Naive thymus-derived CD4-positive, alpha-beta T cell (primary cell): Measurements from ENCODE around the gene KYAT1. TPM values are rescaled to one million over a fixed set of nuclear protein-coding genes. Genes with fewer than 3 reads are reported as not detected.

Experiments
- ATAC-seq: fragments of 150-1000 bp; cut with Tn5 transposase; 2 replicates; pipeline ENCODE4 v1.10.0; 2021; ENCODE audit warnings: mild to moderate bottlenecking, moderate library complexity
- CTCF ChIA-PET: fragments of 350-600 bp; sonication (Branson Sonifier 250); formaldehyde crosslinking; loops from one replicate; lab custom pipeline; 2021; ENCODE audit warnings: antibody characterized with exemption; lab: Charles Lee
- POLR2A ChIA-PET: fragments of 350-600 bp; sonication (Branson Sonifier 250); formaldehyde crosslinking; loops from one replicate; lab custom pipeline; 2021; ENCODE audit warnings: antibody characterized with exemption, inconsistent platforms; lab: Charles Lee
- DNase-seq, 9 donors: peaks; one replicate each; pipeline versions ENCODE4 v3.0.0 to v3.0.0-alpha.2; 2020 to 2022; ENCODE audit warnings: mixed read lengths in 1 of 9
- H3K27ac ChIP-seq: one replicate; pipeline ENCODE4 v1.7.0; 2013; ENCODE audit warnings: mild to moderate bottlenecking, low read depth, low read length, moderate library complexity
- H3K27me3 ChIP-seq, 2 donors: one replicate each; pipeline ENCODE4 v1.7.0; 2013; ENCODE audit warnings: low read length in 2 of 2, mild to moderate bottlenecking in 2 of 2, moderate library complexity in 2 of 2; ENCODE audit not compliant: control insufficient read depth in 2 of 2, insufficient read depth in 2 of 2
- H3K36me3 ChIP-seq, 3 experiments: 1 replicate in 2 of 3; 2 replicates in 1 of 3; pipeline ENCODE4 v1.7.0; 2013; ENCODE audit warnings: low read length in 3 of 3, mild to moderate bottlenecking in 3 of 3, moderate library complexity in 1 of 3; ENCODE audit not compliant: insufficient read depth in 3 of 3, control insufficient read depth in 2 of 3
- H3K4me1 ChIP-seq, 2 donors: one replicate each; pipeline ENCODE4 v1.7.0; 2013; ENCODE audit warnings: low read length in 2 of 2, mild to moderate bottlenecking in 2 of 2, moderate library complexity in 1 of 2; ENCODE audit not compliant: control insufficient read depth in 2 of 2, insufficient read depth in 2 of 2
- H3K4me3 ChIP-seq: 2 replicates; pipeline ENCODE4 v1.7.0; 2013; ENCODE audit warnings: mild to moderate bottlenecking, low read length
- H3K9me3 ChIP-seq, 3 experiments: 1 replicate in 2 of 3; 2 replicates in 1 of 3; pipeline ENCODE4 v1.7.0; 2013; ENCODE audit warnings: low read length in 3 of 3; ENCODE audit not compliant: control insufficient read depth in 2 of 3
- H3K27ac Mint-ChIP-seq, 9 donors: one replicate each; pipeline ENCODE4 v1.8.0; 2020 to 2022; ENCODE audit warnings: mixed read lengths in 9 of 9, mild to moderate bottlenecking in 8 of 9, moderate library complexity in 5 of 9, inconsistent platforms in 2 of 9
- H3K27me3 Mint-ChIP-seq, 5 donors: one replicate each; pipeline ENCODE4 v1.8.0; 2021 to 2022; ENCODE audit warnings: mixed read lengths in 5 of 5, mild to moderate bottlenecking in 1 of 5
- H3K36me3 Mint-ChIP-seq, 5 donors: one replicate each; pipeline ENCODE4 v1.8.0; 2020 to 2022; ENCODE audit warnings: mixed read lengths in 5 of 5, mild to moderate bottlenecking in 3 of 5, inconsistent platforms in 1 of 5
- H3K4me1 Mint-ChIP-seq, 7 donors: one replicate each; pipeline ENCODE4 v1.8.0; 2020 to 2022; ENCODE audit warnings: mixed read lengths in 7 of 7, mild to moderate bottlenecking in 3 of 7, inconsistent platforms in 1 of 7
- H3K4me3 Mint-ChIP-seq, 10 donors: one replicate each; pipeline ENCODE4 v1.8.0; 2020 to 2022; ENCODE audit warnings: mild to moderate bottlenecking in 10 of 10, mixed read lengths in 10 of 10, moderate library complexity in 6 of 10, inconsistent platforms in 2 of 10
- H3K9me3 Mint-ChIP-seq, 11 donors: one replicate each; pipeline ENCODE4 v1.8.0; 2020 to 2022; ENCODE audit warnings: mixed read lengths in 11 of 11, mild to moderate bottlenecking in 4 of 11, inconsistent platforms in 1 of 11, moderate library complexity in 1 of 11
- intact Hi-C, 2 donors: fragments of 100-400 bp; cut with micrococcal nuclease; formaldehyde crosslinking; loops; one replicate each; pipeline ENCODE4 v1.15.1; 2023
- polyA plus RNA-seq, 2 donors: library from polyadenylated mRNA; unstranded; fragments of 300-500 nt; fragmentation: Illumina TruSeq; gene quantifications; one replicate each; pipeline ENCODE4 v1.2.3, GENCODE V29; 2021
- total RNA-seq, 6 experiments: library from RNA in 5 of 6; stranded (reverse) in 5 of 6; gene quantifications; 1 replicate in 5 of 6; 2 replicates in 1 of 6; pipeline ENCODE4 v1.2.3 and lab custom pipeline; 2021 to 2026

KYAT1 gene
- total and polyA plus RNA-seq, 7 experiments from 2014 or later: 7.2 to 18.2 (median 14.2) TPM

DNA sequence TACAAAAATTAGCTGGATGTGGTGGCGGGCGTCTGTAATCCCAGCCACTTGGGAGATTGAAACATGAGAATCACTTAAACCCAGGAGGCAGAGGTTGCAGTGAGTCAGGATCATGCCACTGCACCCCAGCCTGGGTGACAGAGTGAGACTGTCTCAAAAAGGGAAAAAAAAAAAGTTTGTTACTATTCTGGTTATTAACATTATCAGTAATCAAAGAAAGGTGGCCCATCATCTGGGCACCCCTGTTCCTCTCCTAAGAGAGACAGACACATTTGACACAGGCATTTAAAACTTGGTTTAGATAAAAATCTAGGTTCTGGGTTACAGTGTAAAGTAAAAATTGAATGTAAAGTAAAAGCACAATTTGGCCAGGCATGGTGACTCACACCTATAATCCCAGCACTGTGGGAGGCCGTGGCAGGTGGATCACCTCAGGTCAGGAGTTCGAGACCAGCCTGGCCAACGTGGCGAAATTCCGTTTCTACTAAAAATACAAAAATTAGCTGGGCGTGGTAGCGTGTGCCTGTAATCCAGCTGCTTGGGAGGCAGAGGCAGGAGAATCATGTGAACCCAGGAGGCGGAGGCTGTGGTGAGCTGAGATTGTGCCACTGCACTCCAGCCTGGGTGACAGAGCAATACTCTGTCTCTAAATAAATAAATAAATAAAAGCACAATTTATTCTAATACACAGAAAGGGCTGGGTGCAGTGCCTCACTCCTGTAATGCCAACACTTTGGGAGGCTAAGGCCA, 22.3 kb upstream of the KYAT1 start:
- intact Hi-C loops: loop anchor here (2.0 to 5.0 kb wide), 4 partner anchors 43 to 352 kb away; partner anchors contain the start of genes DOLK (in 1 of the 2), MIGA2 (in 1 of the 2), NUP188 (in 1 of the 2) and SET (in 1 of the 2)
- POLR2A ChIA-PET: interaction anchor here (0.6 to 3.7 kb wide), 7 partner anchors 13 to 536 kb away, joined by 3 to 48 read pairs (median 5); no protein-coding TSS in a partner anchor
- H3K4me3 Mint-ChIP-seq: peak overlapping the region in 9 of 10 donors; percentile 12 to 84 (median 32)

DNA sequence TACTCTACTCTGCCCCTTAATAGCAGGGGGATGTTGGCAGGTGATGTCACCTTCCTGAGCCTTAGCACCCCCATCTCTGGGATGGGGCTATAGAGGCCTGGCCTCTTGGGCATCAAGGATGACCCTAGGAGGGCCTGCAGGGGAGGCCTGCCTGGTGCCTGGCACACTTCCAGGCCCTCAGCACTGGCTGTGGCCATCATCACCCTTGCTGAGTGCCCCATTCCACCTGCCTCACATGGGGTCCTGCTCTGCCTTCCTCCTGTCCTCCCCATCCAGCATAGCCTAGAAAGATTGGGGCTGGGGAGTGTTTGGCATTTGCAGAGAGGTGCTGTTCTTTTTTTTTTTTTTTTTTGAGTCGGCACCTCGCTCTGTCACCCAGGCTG, 21.3 kb upstream of the KYAT1 start:
- intact Hi-C loops: loop anchor here (2.0 to 5.0 kb wide), 4 partner anchors 44 to 351 kb away; partner anchors contain the start of genes DOLK (in 1 of the 2), MIGA2 (in 1 of the 2), NUP188 (in 1 of the 2) and SET (in 1 of the 2)
- Histone ChIP-seq H3K27ac (peak overlapping the region; percentile 89), H3K27me3 (no peaks in the 10 kb centered on the region), H3K4me3 (peak overlapping the region; percentile 55), H3K4me1 (peaks cover 59% of the 10 kb centered on the region in 2 donors), H3K36me3 (peaks cover 6 to 13% (median 7%) of the 10 kb centered on the region in 3 experiments), H3K9me3 (no peaks in the 10 kb centered on the region)
- Mint-ChIP-seq H3K27me3 (no peaks in the 10 kb centered on the region), H3K4me1 (peaks cover 29 to 84% (median 68%) of the 10 kb centered on the region in 7 donors), H3K27ac (peak overlapping the region; percentile 85 to 98 (median 96)), H3K4me3 (peak overlapping the region; percentile 76 to 87 (median 84)), H3K36me3 (peaks cover 5 to 23% (median 13%) of the 10 kb centered on the region in 5 donors), H3K9me3 (no peaks in the 10 kb centered on the region)
- POLR2A ChIA-PET: interaction anchor here (0.6 to 3.7 kb wide), 13 partner anchors 10 to 535 kb away, joined by 3 to 48 read pairs (median 4); partner anchors contain the start of genes KYAT1, LRRC8A and PHYHD1
- peak in 1 of 9 donors; percentile 23 for DNase-seq
- ATAC-seq: no peak
- CTCF ChIA-PET: interaction anchor here (1.2 kb wide), 1 partner anchor 22 kb away, joined by 3 read pairs; no protein-coding TSS in a partner anchor

More for the DNA sequence above, 22.3 kb upstream of the KYAT1 start:
- H3K27ac ChIP-seq: peak overlapping the region; percentile 89
- Mint-ChIP-seq H3K27ac (peak overlapping the region; percentile 85 to 98 (median 96)), H3K4me1 (peaks cover 24 to 79% (median 63%) of the 10 kb centered on the region in 7 donors), H3K9me3 (no peaks in the 10 kb centered on the region), H3K27me3 (no peaks in the 10 kb centered on the region), H3K36me3 (peaks cover 9 to 24% (median 16%) of the 10 kb centered on the region in 5 donors)
- peaks cover 49 to 53% of the 10 kb centered on the region in 2 donors for H3K4me1 ChIP-seq
- DNase-seq (no peak), ATAC-seq (no peak)
- CTCF ChIA-PET: interaction anchor here (1.2 kb wide), 1 partner anchor 21 kb away, joined by 3 read pairs; no protein-coding TSS in a partner anchor
- H3K36me3 ChIP-seq: peaks cover 10 to 23% (median 17%) of the 10 kb centered on the region in 3 experiments
- no peaks in the 10 kb centered on the region for H3K27me3 ChIP-seq
- no peak overlapping the region for H3K4me3 ChIP-seq
- no peaks in the 10 kb centered on the region for H3K9me3 ChIP-seq

DNA sequence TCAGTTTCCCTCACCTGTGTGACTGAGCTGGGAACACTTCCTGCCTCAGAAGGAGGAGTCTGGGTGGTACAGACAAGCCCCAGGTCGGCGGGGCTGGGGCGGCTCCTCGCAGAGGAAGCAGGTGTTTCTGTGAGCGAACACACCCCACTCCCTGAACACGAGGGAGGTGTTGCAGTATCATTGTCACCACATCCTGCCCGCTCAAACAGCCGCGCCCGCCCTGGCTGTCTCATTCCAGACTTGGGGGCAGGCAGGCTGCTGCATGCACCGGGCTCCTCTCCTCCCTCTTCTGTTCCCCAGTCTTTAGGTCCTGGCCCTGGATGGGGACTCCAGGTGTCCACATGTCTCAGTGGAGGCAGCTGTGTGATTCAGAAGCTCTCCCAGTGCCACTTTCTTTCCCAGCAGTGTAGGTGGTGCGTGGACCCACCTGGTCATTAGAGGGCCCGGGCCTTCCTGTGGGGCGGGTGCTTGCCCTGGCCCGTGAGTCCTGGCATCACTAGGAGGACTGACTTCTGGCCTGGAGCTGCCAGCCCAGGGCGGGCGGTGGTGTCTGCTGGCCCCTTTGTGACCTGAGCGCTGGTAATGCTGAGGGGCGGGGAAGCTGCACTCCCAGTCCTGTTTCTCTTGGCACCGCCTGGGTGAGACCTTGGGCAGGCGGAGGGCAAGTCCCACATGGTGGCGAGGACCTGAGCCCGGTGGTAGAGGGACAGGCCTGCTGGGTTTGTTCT, 20.8 kb upstream of the KYAT1 start:
- no peaks in the 10 kb centered on the region for H3K27me3 ChIP-seq
- peak overlapping the region; percentile 89 for H3K27ac ChIP-seq
- peaks cover 32 to 84% (median 73%) of the 10 kb centered on the region in 7 donors for H3K4me1 Mint-ChIP-seq
- DNase-seq: peak; percentile 61 to 93 (median 90)
- no peaks in the 10 kb centered on the region for H3K27me3 Mint-ChIP-seq
- ATAC-seq: peak; percentile 95
- peak overlapping the region; percentile 85 to 98 (median 96) for H3K27ac Mint-ChIP-seq
- peak overlapping the region; percentile 76 to 87 (median 84) for H3K4me3 Mint-ChIP-seq
- H3K36me3 Mint-ChIP-seq: peaks cover 4 to 22% (median 7%) of the 10 kb centered on the region in 5 donors
- H3K4me1 ChIP-seq: peaks cover 64 to 65% of the 10 kb centered on the region in 2 donors
- intact Hi-C loops: loop anchor here (1.0 to 5.0 kb wide), 12 partner anchors 9 to 531 kb away; partner anchors contain the start of genes DOLK (in 2 of the 2), LRRC8A (in 2 of the 2), MIGA2 (in 2 of the 2) and NUP188 (in 2 of the 2)
- CTCF ChIA-PET: interaction anchor here (1.4 kb wide), 3 partner anchors 20 to 38 kb away, joined by 3 to 5 read pairs (median 4); partner anchors contain the start of genes KYAT1 and LRRC8A
- H3K9me3 ChIP-seq: no peaks in the 10 kb centered on the region
- peak overlapping the region; percentile 55 for H3K4me3 ChIP-seq
- no peaks in the 10 kb centered on the region for H3K9me3 Mint-ChIP-seq
- H3K36me3 ChIP-seq: peaks cover under 1 to 8% (median 1%) of the 10 kb centered on the region in 3 experiments
- POLR2A ChIA-PET: interaction anchor here (0.5 to 3.7 kb wide), 16 partner anchors 10 to 875 kb away, joined by 3 to 48 read pairs (median 4); partner anchors contain the start of genes ENDOG, KYAT1, LRRC8A and PHYHD1

DNA sequence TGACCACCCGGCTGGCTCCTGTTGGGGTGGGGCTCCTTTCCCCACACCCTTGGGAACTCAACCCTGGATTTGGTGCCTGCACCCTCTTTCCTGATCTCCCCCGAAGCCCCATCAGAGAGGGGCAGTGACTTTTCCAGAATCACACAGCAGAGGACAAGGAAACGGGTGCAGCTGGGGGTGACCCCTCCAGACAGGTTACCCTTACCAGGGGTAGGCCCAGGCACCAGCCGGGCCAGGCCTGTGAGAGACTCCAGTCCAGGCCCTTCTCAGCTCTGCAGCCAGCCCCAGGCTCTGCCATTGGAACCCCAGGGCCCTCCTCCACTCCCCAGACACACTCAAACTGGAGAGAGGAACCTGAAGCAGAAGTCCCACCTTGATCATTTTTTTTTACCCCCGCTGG, 20.1 kb upstream of the KYAT1 start:
- Histone ChIP-seq H3K4me1 (peaks cover 65 to 72% of the 10 kb centered on the region in 2 donors), H3K9me3 (no peaks in the 10 kb centered on the region), H3K27me3 (no peaks in the 10 kb centered on the region), H3K4me3 (peak overlapping the region; percentile 44), H3K27ac (peak overlapping the region; percentile 89), H3K36me3 (peaks cover 0 to 6% (median 0%) of the 10 kb centered on the region in 3 experiments)
- intact Hi-C loops: loop anchor here (1.0 to 5.0 kb wide), 12 partner anchors 9 to 531 kb away; partner anchors contain the start of genes DOLK (in 2 of the 2), LRRC8A (in 2 of the 2), MIGA2 (in 2 of the 2) and NUP188 (in 2 of the 2)
- H3K4me3 Mint-ChIP-seq: peak overlapping the region; percentile 76 to 87 (median 84)
- H3K27ac Mint-ChIP-seq: peak overlapping the region; percentile 85 to 98 (median 96)
- CTCF ChIA-PET: interaction anchor here (0.7 to 1.4 kb wide), 4 partner anchors 19 to 919 kb away, joined by 3 to 8 read pairs (median 4); partner anchors contain the start of genes KYAT1 and LRRC8A
- no peak for DNase-seq
- H3K9me3 Mint-ChIP-seq: no peaks in the 10 kb centered on the region
- peaks cover 36 to 84% (median 73%) of the 10 kb centered on the region in 7 donors for H3K4me1 Mint-ChIP-seq
- peaks cover 3 to 22% (median 8%) of the 10 kb centered on the region in 5 donors for H3K36me3 Mint-ChIP-seq
- H3K27me3 Mint-ChIP-seq: no peaks in the 10 kb centered on the region
- POLR2A ChIA-PET: interaction anchor here (0.5 to 3.7 kb wide), 10 partner anchors 11 to 874 kb away, joined by 3 to 48 read pairs (median 5); partner anchors contain the start of genes ENDOG, KYAT1, LRRC8A and PHYHD1
- peak; percentile 8 for ATAC-seq

DNA sequence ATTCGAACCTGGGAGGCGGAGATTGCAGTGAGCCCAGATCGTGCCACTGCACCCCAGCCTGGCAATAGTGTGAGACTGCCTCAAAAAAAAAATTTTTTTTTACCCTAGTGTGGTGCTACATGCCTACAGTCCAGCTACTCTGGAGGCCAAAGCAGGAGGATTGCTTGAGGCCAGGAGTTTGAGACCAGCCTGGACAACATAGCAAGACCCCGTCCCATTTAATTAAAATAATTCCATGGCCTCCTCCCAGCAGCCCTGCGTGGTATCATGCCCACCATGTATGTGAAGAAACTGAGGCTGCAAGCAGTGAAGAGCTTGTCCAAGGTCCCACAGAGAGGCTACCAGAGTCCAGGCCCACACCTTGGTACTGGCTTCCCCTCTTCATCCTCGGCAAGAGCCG, 19.6 kb upstream of the KYAT1 start:
- Mint-ChIP-seq H3K4me3 (peak overlapping the region in 4 of 10 donors; percentile 7 to 83 (median 60)), H3K27ac (peak overlapping the region; percentile 85 to 98 (median 96)), H3K27me3 (no peaks in the 10 kb centered on the region), H3K4me1 (peaks cover 40 to 84% (median 73%) of the 10 kb centered on the region in 7 donors), H3K9me3 (no peaks in the 10 kb centered on the region), H3K36me3 (peaks cover 4 to 23% (median 9%) of the 10 kb centered on the region in 5 donors)
- intact Hi-C loops: loop anchor here (5.0 kb wide), 3 partner anchors 136 to 349 kb away; partner anchors contain the start of genes MIGA2 (in 1 of the 2), SET (in 1 of the 2) and SPTAN1 (in 1 of the 2)
- no peaks in the 10 kb centered on the region for H3K27me3 ChIP-seq
- POLR2A ChIA-PET: interaction anchor here (0.6 to 3.7 kb wide), 9 partner anchors 10 to 584 kb away, joined by 3 to 48 read pairs (median 7); partner anchors contain the start of genes ENDOG, KYAT1, LRRC8A and PHYHD1
- peaks cover 0 to 5% (median 0%) of the 10 kb centered on the region in 3 experiments for H3K36me3 ChIP-seq
- H3K4me3 ChIP-seq: peak overlapping the region; percentile 44
- CTCF ChIA-PET: interaction anchor here (0.7 to 1.4 kb wide), 4 partner anchors 19 to 919 kb away, joined by 3 to 8 read pairs (median 4); partner anchors contain the start of genes KYAT1 and LRRC8A
- DNase-seq (no peak), ATAC-seq (no peak)
- H3K9me3 ChIP-seq: no peaks in the 10 kb centered on the region
- peak overlapping the region; percentile 89 for H3K27ac ChIP-seq
- peaks cover 65 to 73% of the 10 kb centered on the region in 2 donors for H3K4me1 ChIP-seq
